Stimulated activated CD8-positive, alpha-beta memory T cell treated with anti-CD3 and anti-CD28 coated beads, Interleukin-15, amount 100 ng/mL, for 4 hours (primary cell): ENCODE measurements around the gene WRAP73.

Experiments used
- DNase-seq, 2 donors: peaks; one replicate each; pipeline ENCODE4 v3.0.0-alpha.2; 2020; ENCODE audit warnings: low read depth in 2 of 2

WRAP73 gene

GRCh38 chr1:3681898-3682806, 32.2 kb upstream of the WRAP73 start:
- no peak for DNase-seq

- no peak for DNase-seq
These were observed 31.5 kb upstream of the WRAP73 start for GRCh38 chr1:3681231-3681897.

- DNase-seq, result no peak
These were observed 30.8 kb upstream of the WRAP73 start for GRCh38 chr1:3680488-3681230.

GRCh38 chr1:3679799-3680453, 30.0 kb upstream of the WRAP73 start:
- DNase-seq, result no peak

GRCh38 chr1:3679098-3679555, 29.2 kb upstream of the WRAP73 start:
- DNase-seq, result no peak

- DNase-seq, result no peak
These were observed 28.6 kb upstream of the WRAP73 start for GRCh38 chr1:3678361-3679097.

- no peak for DNase-seq
These were observed 27.6 kb upstream of the WRAP73 start for GRCh38 chr1:3677484-3677883.

- DNase-seq, result no peak
These were observed 26.9 kb upstream of the WRAP73 start for GRCh38 chr1:3676581-3677470.

GRCh38 chr1:3675436-3675835, 25.5 kb upstream of the WRAP73 start:
- no peak for DNase-seq

- no peak for DNase-seq
These were observed 24.5 kb upstream of the WRAP73 start for GRCh38 chr1:3674100-3675094.

- DNase-seq, result no peak
These were observed 23.6 kb upstream of the WRAP73 start for GRCh38 chr1:3673381-3674099.

- no peak for DNase-seq
These were observed 23.1 kb upstream of the WRAP73 start for GRCh38 chr1:3672971-3673361.

- DNase-seq, result no peak
These were observed 22.5 kb upstream of the WRAP73 start for GRCh38 chr1:3672231-3672970.

GRCh38 chr1:3671371-3672180, 21.7 kb upstream of the WRAP73 start:
- DNase-seq, result no peak

- no peak for DNase-seq
These were observed 20.9 kb upstream of the WRAP73 start for GRCh38 chr1:3670823-3671265.

- no peak for DNase-seq
These were observed 20.1 kb upstream of the WRAP73 start for GRCh38 chr1:3669971-3670431.
